H9 (cell line): Measurements from ENCODE around the gene NR2C1. TPM values are rescaled to one million over a fixed set of nuclear protein-coding genes. Genes with fewer than 3 reads are reported as not detected.
"Not testable (repeated sequence)": the region's sequence is repeated elsewhere in the genome, so short reads cannot be mapped to it uniquely, and the experiment has no call there.

Experiments
- DNase-seq: peaks from one replicate; pipeline ENCODE4 v3.0.0-alpha.2; 2017
- H2AFZ ChIP-seq: one replicate; pipeline ENCODE4 v1.6.1; 2013; ENCODE audit warnings: mild to moderate bottlenecking, low read length, control low read depth, moderate library complexity
- H2AK5ac ChIP-seq: 2 replicates; pipeline ENCODE4 v1.6.1; 2013; ENCODE audit warnings: low read length, control low read depth, mixed read lengths; ENCODE audit not compliant: insufficient read length
- H2BK120ac ChIP-seq: one replicate; pipeline ENCODE4 v1.6.1; 2013; ENCODE audit warnings: low read depth, mild to moderate bottlenecking, low read length, control low read depth, inconsistent platforms; ENCODE audit not compliant: poor library complexity, severe bottlenecking
- H2BK12ac ChIP-seq: 2 replicates; pipeline ENCODE4 v1.6.1; 2013; ENCODE audit warnings: low read length, control low read depth, mixed read lengths, low read depth; ENCODE audit not compliant: insufficient read length
- H2BK15ac ChIP-seq: 2 replicates; pipeline ENCODE4 v1.6.1; 2013; ENCODE audit warnings: low read depth, low read length, control low read depth
- H2BK20ac ChIP-seq: one replicate; pipeline ENCODE4 v1.6.1; 2013; ENCODE audit warnings: low read depth, mild to moderate bottlenecking, low read length, control low read depth, inconsistent platforms; ENCODE audit not compliant: poor library complexity, severe bottlenecking
- H2BK5ac ChIP-seq: 2 replicates; pipeline ENCODE4 v1.6.1; 2013; ENCODE audit warnings: low read length, control low read depth, mixed read lengths; ENCODE audit not compliant: insufficient read length
- H3K14ac ChIP-seq: 2 replicates; pipeline ENCODE4 v1.6.1; 2013; ENCODE audit warnings: low read length, control low read depth; ENCODE audit not compliant: insufficient read depth
- H3K18ac ChIP-seq: 2 replicates; pipeline ENCODE4 v1.6.1; 2013; ENCODE audit warnings: low read depth, mild to moderate bottlenecking, mixed read lengths, low read length, control low read depth; ENCODE audit not compliant: insufficient read length
- H3K23ac ChIP-seq: 2 replicates; pipeline ENCODE4 v1.6.1; 2013; ENCODE audit warnings: low read length, control low read depth, mixed read lengths, low read depth; ENCODE audit not compliant: insufficient read length
- H3K23me2 ChIP-seq: 2 replicates; pipeline ENCODE4 v1.6.1; 2013; ENCODE audit warnings: low read depth, mild to moderate bottlenecking, mixed read lengths, low read length, control low read depth; ENCODE audit not compliant: insufficient read length, poor library complexity, severe bottlenecking
- H3K27ac ChIP-seq: 2 replicates; pipeline ENCODE4 v1.5.1; 2013; ENCODE audit warnings: low read length, control low read depth, mixed read lengths, low read depth; ENCODE audit not compliant: insufficient read length
- H3K27me3 ChIP-seq: 2 replicates; pipeline ENCODE4 v1.6.1; 2013; ENCODE audit warnings: low read length, control low read depth, inconsistent platforms; ENCODE audit not compliant: insufficient read depth
- H3K4ac ChIP-seq: 2 replicates; pipeline ENCODE4 v1.6.1; 2013; ENCODE audit warnings: low read depth, mild to moderate bottlenecking, control low read depth, inconsistent platforms, low read length, moderate library complexity
- H3K4me1 ChIP-seq: 2 replicates; pipeline ENCODE4 v1.6.1; 2013; ENCODE audit warnings: low read length, control low read depth, inconsistent platforms; ENCODE audit not compliant: insufficient read depth
- H3K4me2 ChIP-seq: 2 replicates; pipeline ENCODE4 v1.6.1; 2013; ENCODE audit warnings: low read length, control low read depth, mixed read lengths; ENCODE audit not compliant: insufficient read length, insufficient read depth
- H3K56ac ChIP-seq: 2 replicates; pipeline ENCODE4 v1.6.1; 2013; ENCODE audit warnings: low read depth, mild to moderate bottlenecking, mixed read lengths, low read length, control low read depth; ENCODE audit not compliant: insufficient read length
- H3K79me1 ChIP-seq: 2 replicates; pipeline ENCODE4 v1.6.1; 2013; ENCODE audit warnings: low read depth, mild to moderate bottlenecking, moderate library complexity, low read length, control low read depth, inconsistent platforms; ENCODE audit not compliant: insufficient read depth, poor library complexity, severe bottlenecking
- H3K79me2 ChIP-seq: 2 replicates; pipeline ENCODE4 v1.6.1; 2013; ENCODE audit warnings: low read length, control low read depth, inconsistent platforms; ENCODE audit not compliant: insufficient read depth
- H3K9ac ChIP-seq: 2 replicates; pipeline ENCODE4 v1.6.1; 2013; ENCODE audit warnings: low read length, control low read depth, mixed read lengths; ENCODE audit not compliant: insufficient read length; ENCODE audit errors: extremely low read depth
- H3K9me3 ChIP-seq: one replicate; pipeline ENCODE4 v1.6.1; 2013; ENCODE audit warnings: low read depth, low read length, inconsistent platforms; ENCODE audit not compliant: control insufficient read depth
- H3T11ph ChIP-seq: one replicate; pipeline ENCODE4 v1.6.1; 2013; ENCODE audit warnings: mild to moderate bottlenecking, low read length, control low read depth, inconsistent platforms
- H4K20me1 ChIP-seq: one replicate; pipeline ENCODE4 v1.6.1; 2013; ENCODE audit not compliant: control insufficient read depth, insufficient read length, insufficient read depth
- H4K5ac ChIP-seq: 2 replicates; pipeline ENCODE4 v1.6.1; 2013; ENCODE audit warnings: low read depth, mild to moderate bottlenecking, mixed read lengths, low read length, control low read depth; ENCODE audit not compliant: insufficient read length
- H4K8ac ChIP-seq: replicated peaks from 2 replicates; pipeline ENCODE4 v1.6.1; 2013; ENCODE audit warnings: low read length, control low read depth, mixed read lengths, low read depth; ENCODE audit not compliant: insufficient read length
- H4K91ac ChIP-seq: 2 replicates; pipeline ENCODE4 v1.6.1; 2013; ENCODE audit warnings: low read depth, mild to moderate bottlenecking, moderate library complexity, mixed read lengths, low read length, control low read depth; ENCODE audit not compliant: insufficient read length
- H3K27ac Mint-ChIP-seq, 3 experiments: 2 replicates in 2 of 3; 3 replicates in 1 of 3; pipeline ENCODE4 v1.8.0; 2020 to 2021; ENCODE audit warnings: mixed read lengths in 3 of 3, mild to moderate bottlenecking in 1 of 3, moderate library complexity in 1 of 3
- H3K27me3 Mint-ChIP-seq: 2 replicates; pipeline ENCODE4 v1.8.0; 2021; ENCODE audit warnings: low read depth, mild to moderate bottlenecking, moderate library complexity, mixed read lengths
- H3K36me3 Mint-ChIP-seq, 3 experiments: 2 replicates in 2 of 3; 3 replicates in 1 of 3; pipeline ENCODE4 v1.8.0; 2020 to 2021; ENCODE audit warnings: low read depth in 3 of 3, mixed read lengths in 3 of 3; ENCODE audit not compliant: insufficient read depth in 1 of 3
- H3K4me1 Mint-ChIP-seq, 2 experiments: 2 replicates each; pipeline ENCODE4 v1.8.0; 2020; ENCODE audit warnings: mixed read lengths in 2 of 2
- H3K4me3 Mint-ChIP-seq, 2 experiments: 2 replicates in 1 of 2; 3 replicates in 1 of 2; pipeline ENCODE4 v1.8.0; 2020 to 2021; ENCODE audit warnings: mild to moderate bottlenecking in 2 of 2, mixed read lengths in 2 of 2, moderate library complexity in 1 of 2
- H3K9me3 Mint-ChIP-seq, 2 experiments: 2 replicates in 1 of 2; 3 replicates in 1 of 2; pipeline ENCODE4 v1.8.0; 2020; ENCODE audit warnings: mild to moderate bottlenecking in 2 of 2, mixed read lengths in 2 of 2, moderate library complexity in 1 of 2
- CTCF ChIP-seq: fragments of 200-600 bp; sonication (generic); conservative IDR thresholded peaks from 3 replicates; pipeline ENCODE4 v1.8.0; 2021; ENCODE audit warnings: antibody characterized with exemption, mild to moderate bottlenecking
- WGBS: extraction: QIAGEN DNeasy Blood & Tissue Kit; methylation state at CpG from one replicate; pipeline ENCODE4 v1.1.7; 2013; ENCODE audit warnings: missing lambda C conversion rate, low lambda C conversion rate, mixed read lengths; ENCODE audit not compliant: insufficient read length; ENCODE audit errors: extremely low coverage; 5-methylcytosine and 5-hydroxymethylcytosine counted together
- total RNA-seq: library from RNA; stranded (reverse); gene quantifications from 2 replicates; pipeline ENCODE4 v1.2.1, GENCODE V29; 2021

Gene NR2C1
- total RNA-seq, 1 experiment from 2014 or later: 47.0 TPM

GRCh38 chr12:94994312-94994711, 79.1 kb downstream of the NR2C1 start:
- Histone ChIP-seq H2BK5ac (no peak overlapping the region), H2BK20ac (no peak overlapping the region), H3K23me2 (no peaks in the 10 kb centered on the region), H2AFZ (no peak overlapping the region), H3K14ac (no peak overlapping the region), H3K27me3 (no peaks in the 10 kb centered on the region), H3K23ac (no peak overlapping the region), H4K91ac (no peak overlapping the region), H3K79me1 (peaks cover 4% of the 10 kb centered on the region), H4K20me1 (no peaks in the 10 kb centered on the region), H3K4me2 (no peak overlapping the region), H3T11ph (no peak overlapping the region), H2BK15ac (no peak overlapping the region), H4K5ac (no peak overlapping the region), H3K79me2 (no peaks in the 10 kb centered on the region; the same call in 1 of the 2 replicates), H3K18ac (no peak overlapping the region), H2AK5ac (no peak overlapping the region), H3K4ac (no peak overlapping the region), H2BK120ac (no peak overlapping the region), H2BK12ac (no peak overlapping the region), H3K27ac (no peak overlapping the region), H3K9ac (no peak overlapping the region), H4K8ac (no peak overlapping the region), H3K4me1 (no peaks in the 10 kb centered on the region), H3K9me3 (no peaks in the 10 kb centered on the region), H3K56ac (no peak overlapping the region)
- H3K4me3 Mint-ChIP-seq: no peak overlapping the region
- H3K36me3 Mint-ChIP-seq: peaks cover 7 to 18% (median 16%) of the 10 kb centered on the region in 3 experiments; a peak in 6 of 7 replicates
- no CpG with 5 or more reads among the region's 2 CpGs for WGBS
- no peaks in the 10 kb centered on the region for H3K27me3 Mint-ChIP-seq
- no peak for TF ChIP-seq CTCF
- H3K4me1 Mint-ChIP-seq: peaks cover under 1 to 4% of the 10 kb centered on the region in 2 experiments; a peak in 1 of 4 replicates
- DNase-seq: no peak
- no peaks in the 10 kb centered on the region for H3K9me3 Mint-ChIP-seq
- no peak overlapping the region for H3K27ac Mint-ChIP-seq

GRCh38 chr12:94993855-94994254, 79.6 kb downstream of the NR2C1 start:
- H3K36me3 Mint-ChIP-seq: peaks cover 7 to 18% (median 16%) of the 10 kb centered on the region in 3 experiments; a peak in 6 of 7 replicates
- H3K9me3 ChIP-seq, H4K8ac ChIP-seq, H3K27ac ChIP-seq, H2BK20ac ChIP-seq, H3K79me2 ChIP-seq, H4K5ac ChIP-seq, H3K9me3 Mint-ChIP-seq, H2BK12ac ChIP-seq, H2AK5ac ChIP-seq, H3K79me1 ChIP-seq, H3K4me1 Mint-ChIP-seq, H2BK120ac ChIP-seq, H3K4ac ChIP-seq, H3K9ac ChIP-seq, H3K4me1 ChIP-seq, H3K14ac ChIP-seq, H2BK5ac ChIP-seq, H3K4me2 ChIP-seq, H3K23me2 ChIP-seq, H3T11ph ChIP-seq, H4K20me1 ChIP-seq, H3K27ac Mint-ChIP-seq, H3K23ac ChIP-seq, H4K91ac ChIP-seq, H2BK15ac ChIP-seq, H2AFZ ChIP-seq, H3K4me3 Mint-ChIP-seq, H3K18ac ChIP-seq, H3K27me3 ChIP-seq, H3K56ac ChIP-seq, DNase-seq, H3K27me3 Mint-ChIP-seq: not testable (repeated sequence)
- no CpG with 5 or more reads among the region's 3 CpGs for WGBS
